Heart left ventricle (tissue), 16 donors: ENCODE measurements around the gene EGR2. TPM values are rescaled to one million over a fixed set of nuclear protein-coding genes. Genes with fewer than 3 reads are reported as not detected.

ENCODE experiments used
- ATAC-seq, 4 donors: fragments of 200-7000 bp; cut with Tn5 transposase; one replicate each; pipeline ENCODE4 v1.9.1; 2020 to 2022; ENCODE audit warnings: moderate library complexity in 4 of 4, mild to moderate bottlenecking in 3 of 4, moderate number of reproducible peaks in 1 of 4
- DNase-seq, 5 donors: peaks; one replicate each; pipeline ENCODE4 v3.0.0-alpha.2; 2020
- H3K27ac ChIP-seq, 12 donors: fragments of 200-600 bp; sonication (generic) in 4 of 12; one replicate each; pipeline versions ENCODE4 v1.5.0 to v1.8.0; 2016 to 2022; ENCODE audit warnings: mild to moderate bottlenecking in 2 of 12
- H3K27me3 ChIP-seq, 9 donors: fragments of 200-600 bp; sonication (generic) in 2 of 9; one replicate each; pipeline versions ENCODE4 v1.5.1 to v1.8.0; 2016 to 2022; ENCODE audit warnings: mild to moderate bottlenecking in 3 of 9
- H3K36me3 ChIP-seq, 9 donors: fragments of 200-600 bp; sonication (generic) in 2 of 9; one replicate each; pipeline versions ENCODE4 v1.5.0 to v1.8.0; 2018 to 2022; ENCODE audit warnings: mild to moderate bottlenecking in 2 of 9
- H3K4me1 ChIP-seq, 12 donors: fragments of 200-600 bp; sonication (generic) in 4 of 12; one replicate each; pipeline versions ENCODE4 v1.5.0 to v1.8.0; 2016 to 2022; ENCODE audit warnings: mild to moderate bottlenecking in 3 of 12
- H3K4me3 ChIP-seq, 12 donors: fragments of 200-600 bp; sonication (generic) in 4 of 12; one replicate each; pipeline versions ENCODE4 v1.5.0 to v1.8.0; 2017 to 2022; ENCODE audit warnings: mild to moderate bottlenecking in 9 of 12, moderate library complexity in 4 of 12
- H3K9me3 ChIP-seq, 12 donors: fragments of 200-600 bp; sonication (generic) in 4 of 12; one replicate each; pipeline versions ENCODE4 v1.5.0 to v1.8.0; 2016 to 2022; ENCODE audit warnings: mild to moderate bottlenecking in 1 of 12
- POLR2A ChIP-seq, 2 donors: fragments of 450-650 bp; IDR thresholded peaks; one replicate each; pipeline ENCODE4 v1.6.1; 2017; ENCODE audit warnings: antibody characterized with exemption in 2 of 2, mild to moderate bottlenecking in 2 of 2, moderate library complexity in 2 of 2
- WGBS, 4 donors: extraction: QIAGEN DNeasy Blood & Tissue Kit in 2 of 4; methylation state at CpG; one replicate each; pipeline versions ENCODE4 v1.1.5 to v1.1.7; 2013 to 2018; 5-methylcytosine and 5-hydroxymethylcytosine counted together
- intact Hi-C, 10 donors: fragments of 100-400 bp; cut with DNase I; formaldehyde crosslinking; loops; one replicate each; pipeline versions ENCODE4 v1.11.1 to v1.14.2; 2022
- polyA plus RNA-seq, 2 donors: library from polyadenylated mRNA; stranded (reverse); fragments of 200-250 nt; gene quantifications; one replicate each; pipeline ENCODE4 v1.2.3, GENCODE V29; 2013
- total RNA-seq, 9 donors: library from RNA; depleted of rRNA in 2 of 9; stranded (reverse); fragments of >200 nt in 2 of 9; fragmentation: NEBNext Ultra II Directional in 3 of 9; extraction: Animal tissue kit (Norgen Biotek cat#: 25700) in 3 of 9; gene quantifications; one replicate each; pipeline versions ENCODE4 v1.1.0 to v1.2.4, GENCODE V29; 2016 to 2023
- TF ChIP-seq, protein P1 (sequence below), 12 donors: fragments of 200-600 bp; sonication (generic) in 4 of 12; IDR thresholded peaks; one replicate each; pipeline versions ENCODE4 v1.5.0 to v1.8.0; 2018 to 2022; ENCODE audit warnings: antibody characterized with exemption in 12 of 12, mild to moderate bottlenecking in 5 of 12
- donor health status: ischemic (EF 13 %, LVEDD 7.1; RV severe dilation, severe dysfunction).
- donor health status: healthy with polysubstance abuse.
- donor health status: DM: no; HTN: yes; CAD: no.
- donor health status: DM: no; HTN: no; CAD: no.
- donor health status: ischemic (EF 25% LVEDD 6.9; RV normal size, moderate dysfunction).
- donor health status: ischemic (EF 25% LVEDD 5.7; RV mildly dilated, moderate dysfunction).
- donor health status: healthy.
- donor health status: DM: yes; HTN: yes; CAD: no.
- donor health status: ischemic (EF 35%, LVEDD 5.7; RV mildly dilated, moderate dysfunction).
- donor health status: nonischemic (EF 11% LVEDD 7.7; RV severe dilation, severe dysfunction).
- donor health status: DM: yes; HTN: yes; CAD: no.
- donor health status: PGD.
- donor health status: ischemic (EF 29% LVEDD 5.4; RV normal size, mild dysfunction).
- donor health status: nonischemic (EF 23%, LVEDD 6.1; RV moderate dilation, normal function).

EGR2 gene
- total and polyA plus RNA-seq, 11 donors, result 0.37 to 8.5 (median 1.8) TPM

DNA sequence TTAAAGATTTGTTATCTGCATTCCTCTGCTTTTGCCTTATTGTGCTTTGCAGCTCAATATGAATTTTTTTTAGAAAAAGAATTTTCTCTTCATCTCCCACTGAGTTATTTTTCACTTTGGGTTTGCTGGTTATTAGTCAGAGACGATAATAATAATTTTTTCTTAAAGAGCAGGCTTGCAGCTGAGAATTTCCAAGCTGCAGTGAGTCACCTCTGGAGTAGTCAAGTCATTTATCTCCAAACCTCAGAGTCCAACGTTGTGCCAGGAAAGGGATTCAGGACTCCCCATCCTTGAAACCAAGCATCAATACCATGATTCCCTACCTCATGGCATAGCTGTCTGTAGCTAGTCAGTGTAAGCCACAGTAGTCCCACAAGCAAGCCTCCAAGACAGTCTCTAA is 15.2 kb upstream of the EGR2 start:
- no peak for ATAC-seq
- Histone ChIP-seq H3K27me3 (no peaks in the 10 kb centered on the region), H3K4me1 (peaks cover 0 to 7% (median 0%) of the 10 kb centered on the region in 12 donors), H3K27ac (no peak overlapping the region), H3K9me3 (peaks cover 0 to 5% (median 0%) of the 10 kb centered on the region in 12 donors), H3K36me3 (no peaks in the 10 kb centered on the region), H3K4me3 (no peak overlapping the region)
- TF ChIP-seq, protein P1, sequence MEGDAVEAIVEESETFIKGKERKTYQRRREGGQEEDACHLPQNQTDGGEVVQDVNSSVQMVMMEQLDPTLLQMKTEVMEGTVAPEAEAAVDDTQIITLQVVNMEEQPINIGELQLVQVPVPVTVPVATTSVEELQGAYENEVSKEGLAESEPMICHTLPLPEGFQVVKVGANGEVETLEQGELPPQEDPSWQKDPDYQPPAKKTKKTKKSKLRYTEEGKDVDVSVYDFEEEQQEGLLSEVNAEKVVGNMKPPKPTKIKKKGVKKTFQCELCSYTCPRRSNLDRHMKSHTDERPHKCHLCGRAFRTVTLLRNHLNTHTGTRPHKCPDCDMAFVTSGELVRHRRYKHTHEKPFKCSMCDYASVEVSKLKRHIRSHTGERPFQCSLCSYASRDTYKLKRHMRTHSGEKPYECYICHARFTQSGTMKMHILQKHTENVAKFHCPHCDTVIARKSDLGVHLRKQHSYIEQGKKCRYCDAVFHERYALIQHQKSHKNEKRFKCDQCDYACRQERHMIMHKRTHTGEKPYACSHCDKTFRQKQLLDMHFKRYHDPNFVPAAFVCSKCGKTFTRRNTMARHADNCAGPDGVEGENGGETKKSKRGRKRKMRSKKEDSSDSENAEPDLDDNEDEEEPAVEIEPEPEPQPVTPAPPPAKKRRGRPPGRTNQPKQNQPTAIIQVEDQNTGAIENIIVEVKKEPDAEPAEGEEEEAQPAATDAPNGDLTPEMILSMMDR (IDR thresholded peaks at IDR 0.05), result no peak
- TF ChIP-seq POLR2A (IDR thresholded peaks at IDR 0.05), result no peak
- no peak for DNase-seq
- 54 to 63% (median 56%) methylated on average over 2 of the region's 2 CpGs for WGBS, 4 donors
- intact Hi-C loops, result loop anchor here in 1 of 10 donors (10.0 kb wide), 1 partner anchor 53 kb away; no protein-coding TSS in a partner anchor

GRCh38 chr10:62830679-62831078 is 14.5 kb upstream of the EGR2 start:
- H3K27ac ChIP-seq, result no peak overlapping the region
- H3K4me3 ChIP-seq, result no peak overlapping the region
- DNase-seq (no peak), ATAC-seq (no peak)
- H3K4me1 ChIP-seq, result peaks cover 0 to 12% (median 0%) of the 10 kb centered on the region in 12 donors
- intact Hi-C loops, result loop anchor here in 1 of 10 donors (10.0 kb wide), 1 partner anchor 54 kb away; no protein-coding TSS in a partner anchor
- WGBS, 4 donors, result 75 to 96% (median 78%) methylated on average over 3 to 4 of the region's 4 CpGs
- peaks cover 0 to 5% (median 0%) of the 10 kb centered on the region in 12 donors for H3K9me3 ChIP-seq
- H3K27me3 ChIP-seq, result no peaks in the 10 kb centered on the region
- no peak for TF ChIP-seq POLR2A (IDR thresholded peaks at IDR 0.05)
- TF ChIP-seq, protein P1 (IDR thresholded peaks at IDR 0.05), result no peak
- H3K36me3 ChIP-seq, result no peaks in the 10 kb centered on the region

DNA sequence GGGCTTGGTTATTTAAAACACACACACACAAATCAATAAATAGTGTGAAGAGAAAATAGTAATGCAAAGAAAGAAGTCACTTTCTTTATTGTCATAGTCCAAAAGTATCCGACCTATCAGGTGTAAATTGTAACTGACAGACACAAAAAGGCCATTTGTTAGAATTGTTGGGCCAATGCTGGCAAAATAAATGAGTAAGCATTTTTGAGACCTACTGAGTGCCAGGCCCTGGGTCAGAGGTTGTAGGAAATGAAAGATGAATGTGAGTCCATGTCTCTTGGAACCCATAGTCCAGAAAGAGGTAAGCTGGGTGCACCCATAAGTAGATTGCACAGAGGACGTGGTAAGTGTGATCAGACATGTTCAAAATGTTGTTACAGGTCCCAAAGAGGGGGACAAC is 13.5 kb upstream of the EGR2 start:
- ATAC-seq (no peak), DNase-seq (no peak)
- Histone ChIP-seq H3K4me1 (peaks cover 0 to 12% (median 0%) of the 10 kb centered on the region in 12 donors), H3K36me3 (no peaks in the 10 kb centered on the region), H3K4me3 (no peak overlapping the region), H3K9me3 (peaks cover 0 to 5% (median 0%) of the 10 kb centered on the region in 12 donors), H3K27ac (no peak overlapping the region), H3K27me3 (no peaks in the 10 kb centered on the region)
- 79 to 84% (median 81%) methylated on average over 2 of the region's 2 CpGs for WGBS, 4 donors
- intact Hi-C loops, result loop anchor here in 4 of 10 donors (10.0 kb wide), 4 partner anchors 55 to 255 kb away; no protein-coding TSS in a partner anchor
- TF ChIP-seq, protein P1 (IDR thresholded peaks at IDR 0.05), result no peak
- no peak for TF ChIP-seq POLR2A (IDR thresholded peaks at IDR 0.05)

- no peak overlapping the region for H3K27ac ChIP-seq
Measured at GRCh38 chr10:62826273-62826672, 10.1 kb upstream of the EGR2 start.

More at GRCh38 chr10:62826273-62826672, 10.1 kb upstream of the EGR2 start:
- Histone ChIP-seq H3K4me3 (no peak overlapping the region), H3K36me3 (no peaks in the 10 kb centered on the region), H3K4me1 (peaks cover 0 to 12% (median 0%) of the 10 kb centered on the region in 12 donors), H3K27me3 (no peaks in the 10 kb centered on the region), H3K9me3 (no peaks in the 10 kb centered on the region)
- TF ChIP-seq, protein P1 (IDR thresholded peaks at IDR 0.05), result no peak
- TF ChIP-seq POLR2A (IDR thresholded peaks at IDR 0.05), result no peak
- 88 to 94% (median 92%) methylated on average over 1 of the region's 1 CpG for WGBS, 4 donors
- DNase-seq, result no peak
- ATAC-seq, result no peak
- intact Hi-C loops, result loop anchor here in 3 of 10 donors (10.0 kb wide), 3 partner anchors 231 to 259 kb away; no protein-coding TSS in a partner anchor
